ENCODE results near the gene PPP6R1.

The PPP6R1 gene

DNA sequence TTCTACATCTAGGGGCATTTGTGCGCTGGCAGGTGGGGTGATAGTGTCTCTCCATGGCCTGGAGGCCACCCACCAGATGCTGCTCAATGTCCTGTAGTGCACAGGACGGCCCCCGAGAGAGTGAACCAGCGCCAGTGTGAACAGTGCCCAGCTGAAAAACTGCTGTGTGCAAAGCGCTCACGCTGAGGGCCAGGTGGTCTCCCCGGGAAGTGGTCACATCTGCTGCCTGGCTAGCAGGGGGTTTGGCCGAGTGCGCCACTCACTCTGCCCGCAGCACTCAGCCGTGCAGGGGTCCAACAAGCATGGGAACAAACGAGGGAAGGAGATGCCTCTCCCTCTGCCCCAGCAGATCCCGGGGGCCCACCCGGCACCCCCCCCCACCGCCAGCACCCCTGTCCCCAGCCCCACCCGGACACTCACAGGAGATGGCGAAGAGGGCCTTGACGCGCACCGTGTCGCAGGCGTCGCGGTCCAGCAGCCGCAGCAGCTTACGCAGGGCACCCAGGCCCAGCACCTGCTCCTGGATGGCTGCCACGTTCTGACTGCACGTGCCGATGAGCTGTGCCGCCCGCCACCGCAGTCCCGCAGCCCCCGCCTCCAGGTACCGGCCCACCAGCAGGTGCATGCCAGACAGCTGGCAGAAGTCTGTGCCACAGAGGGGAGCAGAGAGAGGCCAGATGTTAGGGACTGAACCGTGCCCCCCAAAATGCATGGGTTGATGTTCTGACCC is 15.3 kb upstream of the PPP6R1 start:
- peaks cover 7% of the 10 kb centered on the region for H3K4me1 Mint-ChIP-seq (ENCODE audit: low read depth)
- no peaks in the 10 kb centered on the region for H3K9me3 Mint-ChIP-seq
- no peak overlapping the region for H3K27ac Mint-ChIP-seq
- H3K36me3 Mint-ChIP-seq (ENCODE audit: low read depth) = peaks cover 12% of the 10 kb centered on the region
- H3K27me3 Mint-ChIP-seq (ENCODE audit: low read depth) = no peaks in the 10 kb centered on the region
- no peak for DNase-seq (ENCODE audit: low spot score)
- H3K4me3 Mint-ChIP-seq = no peak overlapping the region

DNA sequence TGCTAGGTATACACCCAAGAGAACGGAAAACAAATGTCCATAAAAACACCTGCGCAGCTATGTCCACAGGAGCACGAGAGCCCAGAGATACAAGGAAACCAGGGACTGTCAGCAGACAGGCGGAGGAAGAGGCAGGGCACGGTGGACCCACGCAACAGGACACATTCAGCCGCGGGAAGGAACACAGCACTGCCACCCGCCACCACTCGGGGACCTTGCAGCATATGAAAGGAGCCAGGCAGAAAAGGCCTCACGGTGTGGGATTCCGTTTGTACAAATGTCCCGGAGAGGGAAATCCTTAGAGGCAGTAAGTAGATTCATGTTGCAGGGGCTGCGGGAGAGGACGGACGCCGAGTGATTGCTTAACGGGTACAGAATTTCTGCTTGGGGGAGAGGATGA is 13.3 kb upstream of the PPP6R1 start:
- Mint-ChIP-seq H3K27me3 (ENCODE audit: low read depth) (no peaks in the 10 kb centered on the region), H3K4me1 (ENCODE audit: low read depth) (peaks cover 4% of the 10 kb centered on the region), H3K27ac (no peak overlapping the region), H3K4me3 (no peak overlapping the region), H3K9me3 (no peaks in the 10 kb centered on the region), H3K36me3 (ENCODE audit: low read depth) (peaks cover 14% of the 10 kb centered on the region)
- no peak for DNase-seq (ENCODE audit: low spot score)

DNA sequence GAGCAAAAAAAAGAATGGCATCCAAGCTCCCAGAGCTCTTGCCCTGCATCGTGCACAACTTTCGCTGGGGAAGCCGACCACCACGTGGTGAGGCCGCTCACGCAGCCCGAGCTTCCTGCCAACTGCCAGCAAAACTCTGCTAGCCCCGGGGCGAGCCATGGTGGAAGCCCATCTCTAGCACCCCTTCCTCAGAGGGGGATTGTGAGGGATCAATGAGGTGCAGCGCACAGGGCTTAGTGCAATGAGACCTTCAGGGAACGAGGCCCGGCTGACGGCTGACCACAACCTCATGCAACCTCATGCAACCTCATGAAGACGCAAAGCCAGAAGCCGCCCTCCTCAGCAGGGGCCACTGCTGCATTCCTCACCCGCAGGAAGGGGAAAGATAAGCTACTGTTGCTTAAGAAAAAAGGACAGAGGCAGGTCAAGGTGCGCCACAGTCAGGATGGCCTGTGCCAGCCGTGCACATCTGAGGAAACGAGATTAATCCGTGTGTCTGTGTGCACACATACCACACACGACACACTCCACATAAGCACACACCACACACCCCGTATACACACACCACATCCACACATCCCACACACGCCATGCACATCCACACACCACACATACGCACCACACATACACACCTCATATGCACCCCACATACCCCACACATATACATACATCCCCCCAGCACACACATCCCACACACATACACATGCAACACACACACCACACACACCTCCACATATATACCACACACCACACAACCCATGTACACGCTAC is 11.5 kb upstream of the PPP6R1 start:
- no peaks in the 10 kb centered on the region for H3K27me3 Mint-ChIP-seq (ENCODE audit: low read depth)
- peaks cover 18% of the 10 kb centered on the region for H3K36me3 Mint-ChIP-seq (ENCODE audit: low read depth)
- no peak overlapping the region for H3K4me3 Mint-ChIP-seq
- peaks cover 8% of the 10 kb centered on the region for H3K9me3 Mint-ChIP-seq
- H3K4me1 Mint-ChIP-seq (ENCODE audit: low read depth) = no peaks in the 10 kb centered on the region
- no peak overlapping the region for H3K27ac Mint-ChIP-seq
- no peak for DNase-seq (ENCODE audit: low spot score)

DNA sequence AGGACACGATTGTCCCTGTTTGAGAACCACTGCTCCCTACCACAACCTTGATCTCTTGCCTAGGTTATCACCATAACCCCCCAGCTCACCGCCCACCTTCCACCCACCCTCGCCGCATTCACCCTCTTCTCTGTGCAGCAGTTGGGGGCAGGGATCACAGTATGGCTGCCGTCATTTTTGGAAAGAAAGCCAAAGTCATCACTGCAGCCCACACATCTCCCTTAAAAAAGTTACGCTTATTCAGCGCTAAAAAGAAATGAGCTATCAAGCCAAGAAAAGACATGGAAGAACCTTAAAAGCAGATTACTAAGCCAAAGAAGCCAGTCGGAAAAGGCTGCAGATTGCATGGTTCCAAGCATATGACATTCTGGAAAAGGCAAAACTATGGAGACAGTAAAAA is 10.5 kb upstream of the PPP6R1 start:
- Mint-ChIP-seq H3K9me3 (peaks cover 8% of the 10 kb centered on the region), H3K4me1 (ENCODE audit: low read depth) (no peaks in the 10 kb centered on the region), H3K27me3 (ENCODE audit: low read depth) (no peaks in the 10 kb centered on the region)

DNA sequence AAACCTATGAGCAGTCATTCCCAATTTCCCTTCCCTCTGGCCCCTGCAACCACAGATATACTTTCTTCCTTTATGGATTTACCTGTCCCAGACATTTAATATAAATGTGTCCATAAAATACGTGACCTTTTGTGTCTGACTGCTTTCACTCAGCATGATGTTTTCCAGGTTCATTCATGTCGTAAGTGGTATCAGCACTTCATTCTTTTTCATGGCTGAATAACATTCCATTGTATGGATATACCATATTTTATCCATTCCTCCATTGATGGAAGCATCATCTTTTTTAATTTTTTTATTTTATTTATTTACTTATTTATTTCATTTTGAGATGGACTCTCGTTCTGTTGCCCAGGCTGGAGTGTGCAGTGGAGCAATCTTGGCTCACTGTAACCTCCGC is 8.0 kb upstream of the PPP6R1 start:
- no peak for DNase-seq (ENCODE audit: low spot score)
- Mint-ChIP-seq H3K4me1 (ENCODE audit: low read depth) (no peaks in the 10 kb centered on the region), H3K36me3 (ENCODE audit: low read depth) (peaks cover 13% of the 10 kb centered on the region), H3K27ac (no peak overlapping the region), H3K27me3 (ENCODE audit: low read depth) (no peaks in the 10 kb centered on the region), H3K9me3 (peaks cover 8% of the 10 kb centered on the region), H3K4me3 (no peak overlapping the region)

More for the DNA sequence above, 10.5 kb upstream of the PPP6R1 start:
- Mint-ChIP-seq H3K36me3 (ENCODE audit: low read depth) (peaks cover 18% of the 10 kb centered on the region), H3K4me3 (no peak overlapping the region), H3K27ac (no peak overlapping the region)
- no peak for DNase-seq (ENCODE audit: low spot score)

DNA sequence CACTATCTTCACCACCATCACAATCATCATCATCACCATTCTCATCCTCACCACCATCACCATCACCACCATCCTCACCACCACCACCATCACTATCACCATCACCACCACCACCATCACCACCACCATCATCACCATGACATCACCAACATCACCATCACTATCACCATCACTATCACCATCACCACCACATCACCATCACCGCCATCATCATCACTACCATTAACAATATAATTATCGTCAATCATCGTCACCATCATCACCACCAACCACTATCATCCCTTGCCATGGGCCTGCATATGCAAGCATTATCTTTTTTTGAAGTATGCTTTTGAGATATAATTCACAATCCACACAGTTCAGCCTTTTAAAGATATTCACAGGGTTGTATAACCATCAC is 7.6 kb upstream of the PPP6R1 start:
- no peaks in the 10 kb centered on the region for H3K27me3 Mint-ChIP-seq (ENCODE audit: low read depth)
- DNase-seq (ENCODE audit: low spot score) = no peak
- H3K4me3 Mint-ChIP-seq = no peak overlapping the region
- peaks cover 8% of the 10 kb centered on the region for H3K9me3 Mint-ChIP-seq
- H3K27ac Mint-ChIP-seq = peak overlapping the region; percentile 21
- H3K36me3 Mint-ChIP-seq (ENCODE audit: low read depth) = peaks cover 13% of the 10 kb centered on the region
- no peaks in the 10 kb centered on the region for H3K4me1 Mint-ChIP-seq (ENCODE audit: low read depth)

DNA sequence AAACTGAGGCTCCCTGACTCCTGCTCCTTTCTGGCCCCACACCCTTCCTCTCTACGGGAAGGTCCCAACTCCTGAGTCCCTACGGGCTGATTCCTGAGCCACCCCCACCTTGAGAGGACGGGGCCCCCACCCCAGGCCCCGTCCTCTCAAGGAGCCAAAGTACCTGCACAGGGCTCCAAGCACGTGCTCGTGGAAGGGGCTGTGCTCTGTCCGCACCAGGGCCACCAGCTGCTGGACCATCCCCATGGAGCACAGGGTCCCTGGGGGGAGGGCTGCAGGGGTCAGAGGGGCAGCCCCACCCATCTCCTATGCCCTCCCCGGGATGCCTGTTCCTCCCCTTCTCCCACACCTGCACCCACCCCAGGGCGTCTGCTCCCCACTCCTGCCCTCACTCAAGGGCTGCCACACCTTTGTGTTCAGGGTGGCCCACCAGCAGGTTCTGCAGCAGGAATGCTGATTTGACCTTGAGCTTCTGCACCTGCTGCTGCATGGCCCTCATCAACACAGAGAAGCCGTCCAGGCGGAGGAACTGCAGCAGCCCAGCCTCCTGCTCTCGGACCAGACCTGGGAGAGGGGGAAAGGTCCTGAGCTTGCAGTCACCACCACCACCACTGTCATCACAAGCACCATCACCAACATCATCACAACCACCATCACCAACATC is 7.0 kb upstream of the PPP6R1 start:
- Mint-ChIP-seq H3K27ac (no peak overlapping the region), H3K4me3 (no peak overlapping the region), H3K36me3 (ENCODE audit: low read depth) (peaks cover 13% of the 10 kb centered on the region), H3K9me3 (peaks cover 8% of the 10 kb centered on the region), H3K4me1 (ENCODE audit: low read depth) (no peaks in the 10 kb centered on the region), H3K27me3 (ENCODE audit: low read depth) (no peaks in the 10 kb centered on the region)
- DNase-seq (ENCODE audit: low spot score) = no peak

DNA sequence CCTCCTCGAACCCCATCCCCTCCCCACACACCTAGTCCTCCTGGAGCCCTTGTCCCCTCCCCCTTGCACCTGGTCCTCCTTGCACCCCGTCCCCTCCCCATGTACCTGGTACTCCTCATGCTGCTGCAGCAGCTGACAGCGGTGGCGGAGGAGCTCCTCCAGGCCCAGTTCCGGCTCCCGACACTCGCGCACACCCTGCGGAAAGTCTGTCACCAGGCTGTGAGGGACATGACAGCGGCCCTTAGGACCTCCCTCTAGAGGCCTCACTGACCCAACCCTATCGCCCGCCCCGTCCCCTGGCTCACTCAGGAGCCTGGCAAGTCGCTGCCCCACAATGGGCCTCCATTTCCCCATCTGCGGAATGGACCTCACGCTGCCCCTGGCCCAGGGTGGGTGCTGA is 6.4 kb upstream of the PPP6R1 start:
- Mint-ChIP-seq H3K4me1 (ENCODE audit: low read depth) (peaks cover 5% of the 10 kb centered on the region), H3K9me3 (peaks cover 8% of the 10 kb centered on the region), H3K4me3 (no peak overlapping the region), H3K36me3 (ENCODE audit: low read depth) (peaks cover 11% of the 10 kb centered on the region), H3K27me3 (ENCODE audit: low read depth) (no peaks in the 10 kb centered on the region), H3K27ac (no peak overlapping the region)
- DNase-seq (ENCODE audit: low spot score) = no peak

DNA sequence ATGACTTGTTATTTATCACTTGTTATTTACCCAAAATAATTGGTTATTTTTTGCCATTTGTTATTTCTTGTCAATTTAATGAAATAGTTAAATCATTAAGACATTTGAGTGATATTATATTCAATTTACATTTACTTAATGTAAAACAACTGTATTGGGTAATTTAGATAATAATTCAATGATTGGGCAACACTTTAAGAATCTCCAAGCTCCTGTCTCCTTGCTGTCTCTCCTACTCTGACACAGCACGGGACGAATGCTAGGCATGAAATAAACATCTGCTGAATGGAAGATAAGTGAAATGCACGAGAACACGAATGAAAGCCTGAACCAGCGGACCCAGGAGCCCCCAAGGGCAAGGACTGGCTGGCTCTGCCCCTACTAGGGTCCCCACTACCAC is 5.7 kb upstream of the PPP6R1 start:
- Mint-ChIP-seq H3K4me3 (no peak overlapping the region), H3K9me3 (peaks cover 8% of the 10 kb centered on the region), H3K27me3 (ENCODE audit: low read depth) (no peaks in the 10 kb centered on the region), H3K27ac (no peak overlapping the region), H3K4me1 (ENCODE audit: low read depth) (peaks cover 10% of the 10 kb centered on the region), H3K36me3 (ENCODE audit: low read depth) (peaks cover 11% of the 10 kb centered on the region)
- no peak for DNase-seq (ENCODE audit: low spot score)

DNA sequence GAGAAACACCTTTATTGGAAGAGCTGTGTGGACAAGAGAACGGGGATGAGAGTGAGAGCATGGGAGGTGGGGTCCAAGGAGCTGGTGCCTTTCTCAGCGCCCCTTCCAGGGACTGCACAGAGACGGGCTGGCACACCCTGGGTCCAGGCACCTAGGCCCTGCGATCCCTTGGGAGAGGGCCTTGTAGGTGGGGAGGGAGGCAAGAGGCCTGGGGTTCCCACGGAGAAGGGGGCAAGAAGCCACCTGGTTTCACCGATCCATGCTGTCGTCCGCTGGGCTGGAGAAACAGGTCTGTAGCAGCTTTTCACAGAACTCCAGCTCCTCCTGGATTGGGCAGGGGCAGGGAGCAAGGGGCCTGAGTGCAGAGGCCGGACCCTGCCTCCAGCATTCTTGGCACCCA is 3.5 kb upstream of the PPP6R1 start:
- DNase-seq (ENCODE audit: low spot score) = no peak
- Mint-ChIP-seq H3K27me3 (ENCODE audit: low read depth) (no peaks in the 10 kb centered on the region), H3K36me3 (ENCODE audit: low read depth) (peaks cover 16% of the 10 kb centered on the region), H3K4me1 (ENCODE audit: low read depth) (peaks cover 14% of the 10 kb centered on the region), H3K4me3 (no peak overlapping the region), H3K9me3 (peaks cover 8% of the 10 kb centered on the region), H3K27ac (no peak overlapping the region)

DNA sequence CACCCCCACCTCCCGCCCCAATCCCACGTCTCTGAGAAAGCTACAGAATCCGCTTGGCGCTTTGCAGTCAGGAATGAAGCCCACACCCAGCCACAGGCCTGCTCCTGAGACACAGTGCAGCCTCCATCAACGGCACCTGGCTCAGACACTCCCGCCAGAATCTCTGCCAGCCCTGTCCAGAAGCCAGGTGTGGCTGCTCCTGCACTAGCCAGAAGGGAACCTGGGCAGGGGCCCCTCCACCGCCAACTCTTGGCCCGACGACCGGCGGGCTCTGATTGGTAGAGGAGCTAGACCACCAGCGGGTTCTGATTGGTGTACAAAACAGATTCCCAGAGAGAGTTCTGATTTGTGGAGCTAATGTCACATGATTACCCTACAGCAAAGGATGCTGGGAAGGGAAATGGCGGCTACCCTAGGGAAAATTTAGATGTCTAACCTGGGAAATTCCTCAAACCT is 2.9 kb upstream of the PPP6R1 start:
- Mint-ChIP-seq H3K4me3 (no peak overlapping the region), H3K27me3 (ENCODE audit: low read depth) (no peaks in the 10 kb centered on the region), H3K36me3 (ENCODE audit: low read depth) (peaks cover 20% of the 10 kb centered on the region), H3K9me3 (peaks cover 6% of the 10 kb centered on the region), H3K27ac (no peak overlapping the region), H3K4me1 (ENCODE audit: low read depth) (peaks cover 21% of the 10 kb centered on the region)
- no peak for DNase-seq (ENCODE audit: low spot score)

DNA sequence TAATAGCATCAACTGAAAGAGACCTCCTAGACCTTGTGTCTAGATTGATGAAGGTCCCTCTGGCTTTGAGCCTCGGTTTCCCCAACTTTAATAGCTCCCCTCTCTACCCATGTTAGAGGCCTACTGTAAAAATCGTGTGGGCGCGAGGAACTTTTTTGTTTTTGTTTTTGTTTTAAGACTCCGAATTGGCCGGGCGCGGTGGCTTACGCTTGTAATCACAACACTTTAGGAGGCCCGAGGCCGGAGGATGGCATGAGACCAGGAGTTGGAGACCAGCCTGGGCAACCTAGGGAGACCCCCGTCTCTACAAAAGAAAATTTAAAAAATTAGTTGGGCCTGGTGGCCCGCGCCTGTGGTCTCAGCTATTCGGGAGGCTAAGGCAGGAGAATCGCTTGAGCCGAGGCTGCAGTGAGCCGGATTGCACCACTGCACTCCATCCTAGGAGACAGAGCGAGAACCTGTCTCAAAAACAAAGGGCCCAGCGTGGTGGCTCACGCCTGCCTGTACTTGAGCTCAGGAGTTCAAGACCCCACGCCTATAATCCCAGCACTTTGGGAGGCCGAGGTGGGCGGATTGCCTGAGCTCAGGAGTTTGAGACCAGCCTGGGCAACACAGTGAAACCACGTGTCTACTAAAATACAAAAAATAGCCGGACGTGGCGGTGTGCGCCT is 858 bp upstream of the PPP6R1 start:
- DNase-seq (ENCODE audit: low spot score) = no peak
- H3K27me3 Mint-ChIP-seq (ENCODE audit: low read depth) = no peaks in the 10 kb centered on the region
- H3K4me1 Mint-ChIP-seq (ENCODE audit: low read depth) = peaks cover 37% of the 10 kb centered on the region
- peak overlapping the region; percentile 96 for H3K27ac Mint-ChIP-seq
- H3K36me3 Mint-ChIP-seq (ENCODE audit: low read depth) = peaks cover 33% of the 10 kb centered on the region
- no peaks in the 10 kb centered on the region for H3K9me3 Mint-ChIP-seq
- peak overlapping the region; percentile 94 for H3K4me3 Mint-ChIP-seq

DNA sequence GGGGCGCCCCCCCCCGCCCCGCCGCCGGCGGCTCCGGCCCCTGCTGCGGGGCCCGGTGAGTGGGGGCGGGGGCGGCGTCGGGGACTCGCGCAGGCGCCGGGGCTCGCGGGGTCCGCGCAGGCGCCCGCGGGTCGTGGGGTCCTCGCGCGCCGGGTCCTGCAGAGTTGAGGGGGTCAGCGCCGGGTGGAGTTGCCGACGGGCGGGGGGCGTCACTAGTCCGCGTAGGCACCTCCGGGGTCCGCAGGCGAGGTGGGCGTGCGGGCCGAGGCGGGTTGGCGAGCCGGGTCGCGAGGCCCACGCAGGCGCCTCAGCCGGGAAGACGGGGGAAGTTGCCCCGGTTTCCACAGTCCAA is 365 bp downstream of the PPP6R1 start:
- Mint-ChIP-seq H3K27ac (peak overlapping the region; percentile 96), H3K9me3 (no peaks in the 10 kb centered on the region), H3K36me3 (ENCODE audit: low read depth) (peaks cover 45% of the 10 kb centered on the region), H3K4me1 (ENCODE audit: low read depth) (peaks cover 47% of the 10 kb centered on the region), H3K4me3 (peak overlapping the region; percentile 94), H3K27me3 (ENCODE audit: low read depth) (no peaks in the 10 kb centered on the region)
- DNase-seq (ENCODE audit: low spot score) = no peak

Measured in T-helper 2 cell treated with Interferon-gamma antibody and Interleukin-4, amounts not matched to agents 5 μg/mL and 100 μg/mL, for 36 hours (primary cell).